Measurements from ENCODE around the gene NXPE3. TPM values are rescaled to one million over a fixed set of nuclear protein-coding genes. Genes with fewer than 3 reads are reported as not detected.

The NXPE3 gene
- total RNA-seq, 3 donors from 2014 or later (not counting 1 experiment from before 2014, with no cell fraction given): 17.0 to 27.1 (median 21.1) TPM

GRCh38 chr3:101858464-101859030, 79.5 kb downstream of the NXPE3 start:
- Histone ChIP-seq H3K4me1 (ENCODE audit: control insufficient read depth, insufficient read depth, low read length) (no peaks in the 10 kb centered on the region), H3K27ac (ENCODE audit: low read length) (no peak overlapping the region), H3K27me3 (ENCODE audit: control insufficient read depth, insufficient read depth, low read length) (no peaks in the 10 kb centered on the region), H3K9me3 (ENCODE audit: control insufficient read depth, insufficient read depth, low read length) (no peaks in the 10 kb centered on the region), H3K4me3 (ENCODE audit: low read length) (no peak overlapping the region), H3K36me3 (ENCODE audit: control insufficient read depth, insufficient read depth, low read length) (peaks cover 79% of the 10 kb centered on the region)
- no peaks in the 10 kb centered on the region for H3K9me3 Mint-ChIP-seq
- DNase-seq (no peak), ATAC-seq (no peak)
- intact Hi-C loops (cut with micrococcal nuclease): no loop called here
- 100% methylated on average over 2 of the region's 4 CpGs for WGBS (ENCODE audit: insufficient coverage)
- peaks cover 53% of the 10 kb centered on the region for H3K36me3 Mint-ChIP-seq
- no peak for TF ChIP-seq CTCF (IDR thresholded peaks at IDR 0.05)
- H3K27ac Mint-ChIP-seq: peak overlapping the region; percentile 33 to 99
- H3K4me1 Mint-ChIP-seq: peaks cover 20 to 21% of the 10 kb centered on the region in 2 donors
- no peaks in the 10 kb centered on the region for H3K27me3 Mint-ChIP-seq (ENCODE audit: low read depth in 2 of 2)
- H3K4me3 Mint-ChIP-seq: peak overlapping the region; percentile 71

- no peaks in the 10 kb centered on the region for H3K4me1 ChIP-seq (ENCODE audit: control insufficient read depth, insufficient read depth, low read length)
- Mint-ChIP-seq H3K36me3 (peaks cover 39% of the 10 kb centered on the region), H3K27me3 (ENCODE audit: low read depth in 2 of 2) (no peaks in the 10 kb centered on the region), H3K9me3 (no peaks in the 10 kb centered on the region), H3K4me1 (peaks cover 16 to 17% of the 10 kb centered on the region in 2 donors), H3K27ac (peak overlapping the region in 1 of 2 donors; percentile 99), H3K4me3 (peak overlapping the region; percentile 18)
- ATAC-seq (no peak), DNase-seq (no peak)
- no peaks in the 10 kb centered on the region for H3K9me3 ChIP-seq (ENCODE audit: control insufficient read depth, insufficient read depth, low read length)
- no peak overlapping the region for H3K4me3 ChIP-seq (ENCODE audit: low read length)
- no peaks in the 10 kb centered on the region for H3K27me3 ChIP-seq (ENCODE audit: control insufficient read depth, insufficient read depth, low read length)
- H3K36me3 ChIP-seq (ENCODE audit: control insufficient read depth, insufficient read depth, low read length): peaks cover 65% of the 10 kb centered on the region
- no peak overlapping the region for H3K27ac ChIP-seq (ENCODE audit: low read length)
- TF ChIP-seq CTCF (IDR thresholded peaks at IDR 0.05): no peak
- intact Hi-C loops (cut with micrococcal nuclease): no loop called here
- 94% methylated on average over 5 of the region's 5 CpGs for WGBS (ENCODE audit: insufficient coverage)
These were observed 81.0 kb downstream of the NXPE3 start for GRCh38 chr3:101859882-101860448.

- peaks cover 28% of the 10 kb centered on the region for H3K36me3 Mint-ChIP-seq
- H3K27me3 Mint-ChIP-seq (ENCODE audit: low read depth in 2 of 2): no peaks in the 10 kb centered on the region
- H3K27ac ChIP-seq (ENCODE audit: low read length): no peak overlapping the region
- H3K27me3 ChIP-seq (ENCODE audit: control insufficient read depth, insufficient read depth, low read length): no peaks in the 10 kb centered on the region
- TF ChIP-seq CTCF (IDR thresholded peaks at IDR 0.05): no peak
- H3K27ac Mint-ChIP-seq: peak overlapping the region; percentile 8 to 59
- no peak overlapping the region for H3K4me3 ChIP-seq (ENCODE audit: low read length)
- no peaks in the 10 kb centered on the region for H3K9me3 Mint-ChIP-seq
- WGBS (ENCODE audit: insufficient coverage): 90% methylated on average over 2 of the region's 3 CpGs
- peak overlapping the region; percentile 28 for H3K4me3 Mint-ChIP-seq
- no peak for DNase-seq
- peaks cover 53% of the 10 kb centered on the region for H3K36me3 ChIP-seq (ENCODE audit: control insufficient read depth, insufficient read depth, low read length)
- intact Hi-C loops (cut with micrococcal nuclease): no loop called here
- no peaks in the 10 kb centered on the region for H3K9me3 ChIP-seq (ENCODE audit: control insufficient read depth, insufficient read depth, low read length)
- peaks cover 8 to 17% of the 10 kb centered on the region in 2 donors for H3K4me1 Mint-ChIP-seq
- peak in 2 of 3 donors; percentile 2 to 21 for ATAC-seq
- no peaks in the 10 kb centered on the region for H3K4me1 ChIP-seq (ENCODE audit: control insufficient read depth, insufficient read depth, low read length)
These were observed 82.3 kb downstream of the NXPE3 start for GRCh38 chr3:101861212-101861788.
